Gastrocnemius medialis (tissue), 4 donors: ENCODE measurements around the gene PRKCE.

Experiments used
- CTCF ChIP-seq, 5 experiments: fragments of 450-650 bp in 3 of 5; fragments of 200-600 bp in 2 of 5; sonication (generic) in 2 of 5; IDR thresholded peaks in 4 of 5; conservative IDR thresholded peaks in 1 of 5; 1 replicate in 4 of 5; 2 replicates in 1 of 5; pipeline ENCODE4 v1.5.1; 2016 to 2019; ENCODE audit warnings: antibody characterized with exemption in 5 of 5, mild to moderate bottlenecking in 3 of 5, moderate library complexity in 3 of 5
- POLR2A ChIP-seq, 2 donors: fragments of 450-650 bp; IDR thresholded peaks; one replicate each; pipeline ENCODE4 v1.6.1; 2017; ENCODE audit warnings: antibody characterized with exemption in 2 of 2, mild to moderate bottlenecking in 2 of 2, moderate library complexity in 2 of 2

DNA sequence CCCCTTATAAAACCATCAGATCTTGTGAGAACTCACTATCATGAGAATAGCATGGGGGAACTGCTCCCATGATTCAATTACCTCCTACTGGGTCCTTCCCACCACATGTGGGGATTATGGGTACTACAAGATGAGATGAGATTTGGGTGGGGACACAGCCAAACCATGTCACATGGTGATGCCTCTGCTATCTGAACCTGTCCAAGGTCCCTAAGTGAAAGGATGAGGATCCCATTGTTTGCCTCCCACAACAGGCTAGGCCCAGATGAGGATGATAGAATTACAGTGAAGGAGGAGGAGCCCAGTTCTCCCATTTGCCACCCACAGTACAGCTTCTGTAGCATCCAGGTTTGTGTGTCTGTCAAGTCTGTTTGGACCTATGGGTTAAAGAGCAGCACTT is 65.4 kb downstream of the PRKCE start:
- TF ChIP-seq POLR2A (IDR thresholded peaks at IDR 0.05) = no peak
- TF ChIP-seq CTCF (IDR thresholded peaks at IDR 0.05 in 4 of 5, conservative IDR thresholded peaks at IDR 0.05 in 1 of 5) = no peak
